ENCODE results near the gene ZC3H7B. TPM values are rescaled to one million over a fixed set of nuclear protein-coding genes. Genes with fewer than 3 reads are reported as not detected.

ZC3H7B gene
- total RNA-seq, 2 donors from 2014 or later = 41.2 to 41.7 TPM

GRCh38 chr22:41311487-41311886, 10.2 kb downstream of the ZC3H7B start:
- Histone ChIP-seq H3K9me3 (no peaks in the 10 kb centered on the region), H3K27ac (no peak overlapping the region), H3K27me3 (replicated peaks; ENCODE audit: insufficient read depth) (no peaks in the 10 kb centered on the region), H3K36me3 (no peaks in the 10 kb centered on the region), H3K4me1 (ENCODE audit: control insufficient read depth in 1 of 2, low read depth in 2 of 2) (peaks cover 0 to 8% of the 10 kb centered on the region in 2 donors), H3K4me3 (no peak overlapping the region)
- no peak for TF ChIP-seq CTCF (IDR thresholded peaks at IDR 0.05)
- DNase-seq (ENCODE audit: low spot score) = no peak
- ATAC-seq (ENCODE audit: insufficient number of reproducible peaks, low FRiP score, low read depth) = no peak

- no peak for TF ChIP-seq CTCF (IDR thresholded peaks at IDR 0.05)
- Histone ChIP-seq H3K4me1 (ENCODE audit: control insufficient read depth in 1 of 2, low read depth in 2 of 2) (no peaks in the 10 kb centered on the region), H3K9me3 (no peaks in the 10 kb centered on the region), H3K36me3 (peaks cover 3% of the 10 kb centered on the region), H3K27ac (no peak overlapping the region), H3K27me3 (replicated peaks; ENCODE audit: insufficient read depth) (no peaks in the 10 kb centered on the region), H3K4me3 (no peak overlapping the region)
- no peak for DNase-seq (ENCODE audit: low spot score)
- no peak for ATAC-seq (ENCODE audit: insufficient number of reproducible peaks, low FRiP score, low read depth)
These were observed 13.5 kb downstream of the ZC3H7B start for GRCh38 chr22:41314821-41315220.

GRCh38 chr22:41315586-41315985, 14.3 kb downstream of the ZC3H7B start:
- Histone ChIP-seq H3K27me3 (replicated peaks; ENCODE audit: insufficient read depth) (no peaks in the 10 kb centered on the region), H3K36me3 (peaks cover 3% of the 10 kb centered on the region), H3K9me3 (no peaks in the 10 kb centered on the region), H3K27ac (no peak overlapping the region), H3K4me3 (no peak overlapping the region), H3K4me1 (ENCODE audit: control insufficient read depth in 1 of 2, low read depth in 2 of 2) (no peaks in the 10 kb centered on the region)
- TF ChIP-seq CTCF (IDR thresholded peaks at IDR 0.05) = no peak
- DNase-seq (ENCODE audit: low spot score) (no peak), ATAC-seq (ENCODE audit: insufficient number of reproducible peaks, low FRiP score, low read depth) (no peak)

GRCh38 chr22:41320416-41321240, 19.3 kb downstream of the ZC3H7B start:
- H3K36me3 ChIP-seq = peaks cover 23% of the 10 kb centered on the region
- no peak overlapping the region for H3K27ac ChIP-seq
- TF ChIP-seq CTCF (IDR thresholded peaks at IDR 0.05) = no peak
- no peak overlapping the region for H3K4me3 ChIP-seq
- H3K9me3 ChIP-seq = no peaks in the 10 kb centered on the region
- no peak for ATAC-seq (ENCODE audit: insufficient number of reproducible peaks, low FRiP score, low read depth)
- DNase-seq (ENCODE audit: low spot score) = no peak
- H3K27me3 ChIP-seq (replicated peaks; ENCODE audit: insufficient read depth) = no peaks in the 10 kb centered on the region
- H3K4me1 ChIP-seq (ENCODE audit: control insufficient read depth in 1 of 2, low read depth in 2 of 2) = no peaks in the 10 kb centered on the region

- no peaks in the 10 kb centered on the region for H3K4me1 ChIP-seq (ENCODE audit: control insufficient read depth in 1 of 2, low read depth in 2 of 2)
- H3K9me3 ChIP-seq = no peaks in the 10 kb centered on the region
- no peaks in the 10 kb centered on the region for H3K27me3 ChIP-seq (replicated peaks; ENCODE audit: insufficient read depth)
- H3K36me3 ChIP-seq = peaks cover 52% of the 10 kb centered on the region
- no peak overlapping the region for H3K4me3 ChIP-seq
- no peak for ATAC-seq (ENCODE audit: insufficient number of reproducible peaks, low FRiP score, low read depth)
- DNase-seq (ENCODE audit: low spot score) = no peak
- H3K27ac ChIP-seq = no peak overlapping the region
- no peak for TF ChIP-seq CTCF (IDR thresholded peaks at IDR 0.05)
These were observed 23.6 kb downstream of the ZC3H7B start for GRCh38 chr22:41324821-41325528.
